SIG-M5 (cell line): ENCODE results near the gene EFTUD2.
"Not testable (repeated sequence)": the region's sequence is repeated elsewhere in the genome, so short reads cannot be mapped to it uniquely, and the experiment has no call there.

Source experiments
- DNase-seq: peaks from one replicate; lab custom pipeline; 2025; lab: John Stamatoyannopoulos, UW

EFTUD2 gene

DNA sequence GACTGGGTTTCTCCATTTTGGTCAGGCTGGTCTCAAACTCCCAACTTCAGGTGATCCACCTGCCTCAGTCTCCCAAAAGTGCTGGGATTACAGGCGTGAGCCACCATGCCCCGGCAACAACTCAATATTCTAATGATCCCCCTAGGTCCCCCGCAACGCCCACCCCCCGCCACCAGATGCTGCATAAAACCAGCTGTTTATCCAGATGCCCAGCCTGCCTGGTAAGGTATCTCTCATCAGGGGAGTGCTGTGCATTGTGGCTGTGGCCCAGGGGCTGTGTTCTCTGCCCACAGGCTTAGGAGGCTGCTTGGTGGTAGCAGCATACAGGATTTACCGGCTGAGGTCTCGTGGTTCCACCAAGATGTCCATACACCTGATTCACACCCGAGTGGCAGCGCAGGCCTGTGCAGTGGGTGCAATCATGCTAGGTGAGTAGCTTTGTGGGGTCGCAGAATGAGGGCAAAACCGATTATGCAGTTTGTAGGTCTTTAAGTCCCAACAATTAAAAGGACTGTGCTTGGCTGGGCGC is 50.2 kb downstream of the EFTUD2 start:
- no peak for DNase-seq

DNA sequence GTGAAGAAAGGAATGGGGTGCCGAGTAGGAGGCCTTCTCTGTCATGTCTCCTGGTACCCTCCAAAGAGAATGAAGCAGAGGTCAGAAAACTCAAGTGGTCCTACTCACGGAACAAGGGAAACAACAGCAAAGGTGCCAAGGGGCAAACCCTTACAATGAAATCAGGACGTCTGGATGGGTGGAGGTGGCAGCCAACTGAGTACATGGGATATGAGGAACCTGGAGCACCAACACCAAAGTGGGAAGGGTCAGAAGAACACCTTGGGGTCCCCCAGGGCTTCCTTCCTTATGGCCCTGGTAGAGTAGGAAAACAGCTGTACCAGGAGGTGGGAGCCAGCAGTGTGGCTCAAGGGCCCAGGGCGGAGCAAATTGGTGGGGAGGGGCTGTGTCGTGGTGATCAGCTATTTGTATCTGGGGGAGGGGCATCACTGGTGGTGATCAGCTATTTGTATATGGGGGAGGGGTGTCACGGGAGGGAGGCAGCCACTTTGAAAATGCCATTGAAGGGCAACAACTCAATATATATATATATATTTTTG is 50.9 kb downstream of the EFTUD2 start:
- DNase-seq: no peak

GRCh38 chr17:44847586-44847985 is 51.7 kb downstream of the EFTUD2 start, which contains the start of gene HIGD1B:
HIGD1B (plus strand) TSS chr17:44847883; CDS start chr17:44848153, 270 bp downstream.
- DNase-seq: no peak

GRCh38 chr17:44846206-44846605 is 53.0 kb downstream of the EFTUD2 start:
- no peak for DNase-seq

- no peak for DNase-seq
Measured at GRCh38 chr17:44844390-44844830, 54.8 kb downstream of the EFTUD2 start.

DNA sequence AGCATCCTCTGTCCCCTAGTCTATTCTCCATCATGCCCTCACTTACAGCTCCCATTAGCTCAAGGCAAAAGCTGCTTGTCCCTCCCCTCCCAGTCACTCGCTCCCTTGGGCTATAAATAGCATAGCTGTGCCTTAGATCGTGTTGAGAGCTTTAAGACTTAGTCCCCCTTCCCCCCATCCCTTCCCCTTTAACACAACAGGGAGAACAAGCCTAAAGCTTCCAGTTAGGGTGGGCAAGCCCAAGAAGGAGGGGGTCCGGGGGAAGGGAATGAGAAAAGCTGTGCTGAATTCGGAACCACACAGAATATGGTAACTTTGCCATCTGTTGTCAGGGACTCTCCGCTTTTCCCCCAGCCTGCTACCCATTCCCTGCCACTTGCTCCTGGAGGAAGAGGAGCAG is 56.5 kb downstream of the EFTUD2 start:
- DNase-seq: no peak

DNA sequence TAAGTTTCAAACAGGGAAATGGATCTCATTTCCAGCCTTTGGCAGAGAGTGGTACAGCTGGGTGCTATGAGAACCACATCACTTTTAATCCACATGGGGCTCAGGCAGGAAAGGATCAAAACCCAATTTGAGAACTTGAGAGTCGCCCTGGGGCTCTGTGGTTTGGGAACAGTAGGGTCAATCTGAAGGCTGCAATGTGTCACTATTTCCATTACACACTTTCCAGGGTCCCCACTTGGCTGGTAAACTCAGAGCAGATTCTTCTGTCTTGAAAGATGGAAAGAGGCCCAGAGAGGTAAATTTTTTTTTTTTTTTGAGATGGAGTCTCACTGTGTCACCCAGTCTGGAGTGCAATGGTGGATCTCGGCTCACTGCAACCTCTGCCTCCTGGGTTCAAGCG is 58.3 kb downstream of the EFTUD2 start:
- DNase-seq: no peak

DNA sequence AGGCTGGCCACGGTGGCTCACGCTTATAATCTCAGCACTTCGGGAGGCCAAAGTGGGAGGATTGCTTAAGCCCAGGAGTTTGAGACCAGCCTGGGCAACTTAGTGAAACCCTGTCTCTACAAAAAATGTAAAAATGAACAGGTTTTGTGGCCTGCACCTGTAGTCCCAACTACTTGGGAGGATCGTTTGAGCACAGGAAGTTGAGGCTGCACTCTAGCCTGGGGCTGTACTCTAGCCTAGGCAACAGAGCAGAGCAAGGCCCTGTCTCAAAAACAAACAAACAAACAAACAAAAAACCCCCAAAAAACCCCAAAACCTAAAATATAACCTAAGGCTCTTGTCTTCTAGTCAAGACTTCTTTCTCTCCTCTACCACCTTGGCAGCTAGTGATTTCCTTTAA is 59.0 kb downstream of the EFTUD2 start:
- DNase-seq: no peak

DNA sequence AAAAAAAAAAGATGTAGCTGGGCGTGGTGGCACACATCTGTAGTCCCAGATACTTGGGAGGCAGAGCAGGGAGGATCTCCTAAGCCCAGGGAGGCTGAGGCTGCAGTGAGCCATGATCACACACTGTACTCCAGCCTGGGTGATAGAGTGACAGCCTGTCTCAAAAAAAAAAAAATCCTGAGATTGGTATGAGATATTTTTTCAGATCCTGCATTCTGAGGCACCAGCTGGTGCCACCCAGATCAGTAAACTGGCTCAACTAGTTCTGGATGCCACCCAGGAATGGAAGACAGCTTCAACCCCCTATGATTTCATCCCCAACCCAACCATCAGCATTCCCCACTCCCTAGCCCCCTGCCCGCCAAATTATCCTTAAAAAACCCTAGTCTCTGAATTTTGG is 62.0 kb downstream of the EFTUD2 start:
- no peak for DNase-seq

GRCh38 chr17:44832805-44833204 is 66.4 kb downstream of the EFTUD2 start:
- DNase-seq: no peak

GRCh38 chr17:44831371-44831770 is 67.9 kb downstream of the EFTUD2 start:
- DNase-seq: no peak

GRCh38 chr17:44830359-44831288 is 68.6 kb downstream of the EFTUD2 start:
- DNase-seq: no peak

GRCh38 chr17:44829523-44830358 is 69.5 kb downstream of the EFTUD2 start, which contains the start of gene GJC1:
GJC1 (minus strand) TSS chr17:44830287; CDS start chr17:44805817, 24,470 bp downstream.
- no peak for DNase-seq

DNA sequence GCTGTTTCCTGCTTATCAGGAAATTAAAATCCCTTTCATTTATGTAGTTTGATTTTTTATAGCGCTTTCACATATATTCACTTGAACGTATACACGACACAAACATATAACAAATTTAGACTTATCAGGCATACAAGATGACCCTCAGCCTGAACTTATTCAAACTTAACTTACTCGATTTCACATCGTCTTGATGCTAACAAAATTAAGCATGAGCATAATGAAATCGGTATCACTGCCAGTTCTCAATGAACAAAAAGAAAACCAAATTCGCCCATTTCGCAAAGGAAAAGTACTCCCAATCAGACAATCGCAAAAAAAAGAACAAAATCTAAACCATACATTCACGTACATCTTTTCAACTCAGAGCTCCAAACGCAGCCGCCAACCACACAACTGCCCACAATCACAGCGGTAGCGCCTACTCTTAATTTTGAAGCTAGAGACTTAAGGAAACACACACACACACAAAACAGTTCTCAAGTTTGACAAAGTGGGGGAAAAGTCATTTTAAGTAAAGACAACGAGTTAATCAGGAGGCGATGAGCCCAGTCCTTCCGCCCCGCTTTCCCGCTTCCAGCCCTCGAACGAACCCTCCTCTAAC is 70.2 kb downstream of the EFTUD2 start:
- DNase-seq: no peak

- no peak for DNase-seq
Measured at GRCh38 chr17:44827863-44828262, 71.4 kb downstream of the EFTUD2 start.

GRCh38 chr17:44826123-44826790 is 73.0 kb downstream of the EFTUD2 start:
- DNase-seq: no peak

DNA sequence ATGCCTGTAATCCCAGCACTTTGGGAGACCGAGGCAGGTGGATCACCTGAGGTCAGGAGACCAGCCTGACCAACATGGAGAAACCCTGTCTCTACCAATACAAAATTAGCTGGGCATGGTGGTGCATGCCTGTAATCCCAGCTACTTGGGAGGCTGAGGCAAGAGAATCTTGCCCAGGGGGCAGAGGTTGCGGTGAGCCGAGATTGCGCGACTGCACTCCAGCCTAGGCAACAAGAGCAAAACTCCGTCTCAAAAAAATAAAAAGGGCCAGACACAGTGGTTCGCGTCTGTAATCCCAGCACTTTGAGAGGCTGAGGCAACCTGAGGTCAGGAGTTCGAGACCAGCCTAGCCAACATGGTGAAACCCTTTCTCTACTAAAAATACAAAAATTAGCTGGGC is 74.0 kb downstream of the EFTUD2 start:
- not testable (repeated sequence) for DNase-seq

DNA sequence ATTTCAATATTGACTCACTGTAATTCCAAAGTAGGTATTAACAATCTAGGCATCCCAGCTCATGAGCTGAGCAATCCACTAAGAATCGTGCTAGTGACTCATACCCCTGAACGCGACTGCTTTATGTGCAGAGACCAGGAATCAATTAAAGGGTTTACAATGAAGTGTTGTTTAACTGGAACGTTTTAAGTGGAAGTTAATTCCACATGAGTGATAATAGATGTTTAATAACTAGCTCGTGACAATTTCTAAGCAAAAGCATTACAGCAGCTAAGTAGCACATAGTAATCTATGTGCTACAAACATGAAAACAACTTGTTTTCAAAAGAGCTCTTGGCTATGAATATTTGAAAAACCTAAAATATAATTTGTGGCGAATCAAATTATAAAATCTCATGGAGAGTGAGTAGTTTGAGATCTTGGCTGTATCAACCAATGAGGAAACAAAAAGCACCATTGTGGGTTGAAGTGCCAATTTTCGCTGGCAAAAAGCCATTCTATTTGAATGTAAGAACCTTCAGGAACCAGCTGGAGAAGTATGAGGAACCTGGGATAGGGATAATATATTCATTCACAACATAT is 78.5 kb downstream of the EFTUD2 start:
- DNase-seq: no peak

DNA sequence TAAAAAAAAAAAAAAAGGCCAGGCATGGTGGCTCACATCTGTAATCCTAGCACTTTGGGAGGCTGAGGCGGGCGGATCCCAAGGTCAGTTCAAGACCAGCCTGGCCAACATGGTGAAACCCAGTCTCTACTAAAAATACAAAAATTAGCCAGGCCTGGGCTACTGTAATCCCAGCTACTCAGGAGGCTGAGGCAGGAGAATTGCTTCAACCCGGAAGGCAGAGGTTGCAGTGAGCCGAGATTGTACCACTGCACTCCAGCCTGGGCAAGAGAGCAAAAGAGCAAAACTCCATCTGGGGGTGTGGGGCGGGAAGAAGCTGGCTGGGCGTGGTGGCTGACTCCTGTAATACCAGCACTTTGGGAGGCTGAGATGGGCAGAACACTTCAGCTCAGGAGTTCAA is 80.7 kb downstream of the EFTUD2 start:
- DNase-seq: not testable (repeated sequence)

DNA sequence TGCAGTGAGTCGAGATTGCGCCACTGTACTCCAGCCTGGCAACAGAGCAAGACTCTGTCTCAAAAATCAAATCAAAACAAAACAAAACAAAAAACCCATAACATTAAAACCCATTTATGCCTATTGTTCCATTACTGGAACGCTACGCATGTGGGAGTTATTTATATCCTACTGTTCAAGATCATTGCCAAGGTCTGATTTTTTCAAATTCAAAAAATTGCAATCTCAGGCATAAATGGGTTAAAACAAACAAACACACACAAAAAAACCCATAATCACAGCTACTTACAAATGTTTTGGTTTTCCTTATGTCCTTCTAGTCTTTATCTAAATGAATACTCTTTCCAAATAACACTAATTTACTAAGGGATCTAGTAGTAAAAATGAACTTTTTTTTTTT is 87.0 kb downstream of the EFTUD2 start:
- DNase-seq: no peak
